HepG2 (cell line): ENCODE data around the gene TMEM253. TPM values are rescaled to one million over a fixed set of nuclear protein-coding genes. Genes with fewer than 3 reads are reported as not detected.

Experiments used
- FOSL1 ChIP-seq: sonication (generic); formaldehyde crosslinking; IDR thresholded peaks from 2 replicates; pipeline ENCODE4 v1.9.0; 2021; ENCODE audit warnings: missing genetic modification reagents, borderline replicate concordance
- KDM1A ChIP-seq: IDR thresholded peaks from 2 replicates; pipeline ENCODE4 v1.6.1; 2016; ENCODE audit warnings: missing compliant biosample characterization
- KLF9 ChIP-seq: IDR thresholded peaks from 2 replicates; pipeline ENCODE4 v1.6.1; 2016; ENCODE audit warnings: low read depth
- MTA1 ChIP-seq: sonication (generic); formaldehyde crosslinking; IDR thresholded peaks from 2 replicates; pipeline ENCODE4 v1.4.0; 2020; ENCODE audit warnings: missing genetic modification reagents, mild to moderate bottlenecking, borderline replicate concordance
- SOX5 ChIP-seq: IDR thresholded peaks from 2 replicates; pipeline ENCODE4 v1.6.1; 2016; ENCODE audit warnings: borderline replicate concordance
- SP5 ChIP-seq: IDR thresholded peaks from 2 replicates; pipeline ENCODE4 v1.6.1; 2016; ENCODE audit warnings: low read depth, borderline replicate concordance
- TEAD2 ChIP-seq: sonication (generic); formaldehyde crosslinking; IDR thresholded peaks from 2 replicates; pipeline ENCODE4 v1.9.0; 2021; ENCODE audit warnings: missing genetic modification reagents
- ZBTB39 ChIP-seq: sonication (generic); formaldehyde crosslinking; IDR thresholded peaks from 2 replicates; pipeline ENCODE4 v1.5.0; 2020; ENCODE audit warnings: missing genetic modification reagents
- ZBTB49 ChIP-seq: sonication (generic); formaldehyde crosslinking; IDR thresholded peaks from 2 replicates; pipeline ENCODE4 v1.4.0; 2020; ENCODE audit warnings: missing genetic modification reagents, borderline replicate concordance
- ZFYVE20 ChIP-seq: sonication (generic); formaldehyde crosslinking; IDR thresholded peaks from 2 replicates; pipeline ENCODE4 v1.8.0; 2023; ENCODE audit warnings: low read depth, mild to moderate bottlenecking, moderate library complexity, missing genetic modification reagents, borderline replicate concordance
- ZNF234 ChIP-seq: sonication (generic); formaldehyde crosslinking; conservative IDR thresholded peaks from 2 replicates; pipeline ENCODE4 v1.5.1; 2020; ENCODE audit warnings: mild to moderate bottlenecking, missing genetic modification reagents
- ZNF383 ChIP-seq: sonication (generic); formaldehyde crosslinking; IDR thresholded peaks from 2 replicates; pipeline ENCODE4 v1.4.0; 2020; ENCODE audit warnings: missing genetic modification reagents, mild to moderate bottlenecking, borderline replicate concordance
- polyA plus RNA-seq, 8 experiments: library from polyadenylated mRNA; depleted of rRNA in 3 of 8; stranded (reverse) in 7 of 8; unstranded in 1 of 8; fragments of >200 nt; fragmentation: Illumina TruSeq in 4 of 8; extraction: Trizol in 4 of 8; gene quantifications; 2 replicates each; pipeline versions ENCODE4 v1.2.1 to v1.2.3, GENCODE V29; 2011 to 2016; ENCODE audit warnings: low read depth in 4 of 8, missing spikeins in 1 of 8, mixed read lengths in 1 of 8; ENCODE audit not compliant: insufficient read depth in 1 of 8
- total RNA-seq, 5 experiments: library from RNA; depleted of rRNA; stranded (reverse); fragments of >200 nt; fragmentation: Illumina TruSeq; extraction: Trizol; gene quantifications; 2 replicates each; pipeline ENCODE4 v1.2.3, GENCODE V29; 2016; ENCODE audit warnings: low read depth in 1 of 5
- TF ChIP-seq, protein P1 (sequence below), 2 experiments: fragments of 450-650 bp in 1 of 2; sonication (generic) in 1 of 2; formaldehyde crosslinking in 1 of 2; IDR thresholded peaks; 2 replicates each; pipeline versions ENCODE4 v1.6.1 to v1.8.0; 2016 to 2022; ENCODE audit warnings: antibody characterized with exemption in 1 of 2, mild to moderate bottlenecking in 1 of 2, missing genetic modification reagents in 1 of 2
- TF ChIP-seq, protein P2 (sequence below): IDR thresholded peaks from 2 replicates; pipeline ENCODE4 v1.6.1; 2016; ENCODE audit warnings: control low read depth

TMEM253 gene
- total and polyA plus RNA-seq, 2 of the 13 experiments (the other 11 are each of a cell fraction or from before 2014, with no cell fraction given) = 0.29 to 0.45 TPM

- no peak for TF ChIP-seq ZNF234 (CRISPR knock-in tag)
- TF ChIP-seq KLF9 = 0 out of 2 replicates have a peak, but pooled peaks have one; percentile 31
- no peak for TF ChIP-seq MTA1 (CRISPR knock-in tag)
- TF ChIP-seq, protein P1, sequence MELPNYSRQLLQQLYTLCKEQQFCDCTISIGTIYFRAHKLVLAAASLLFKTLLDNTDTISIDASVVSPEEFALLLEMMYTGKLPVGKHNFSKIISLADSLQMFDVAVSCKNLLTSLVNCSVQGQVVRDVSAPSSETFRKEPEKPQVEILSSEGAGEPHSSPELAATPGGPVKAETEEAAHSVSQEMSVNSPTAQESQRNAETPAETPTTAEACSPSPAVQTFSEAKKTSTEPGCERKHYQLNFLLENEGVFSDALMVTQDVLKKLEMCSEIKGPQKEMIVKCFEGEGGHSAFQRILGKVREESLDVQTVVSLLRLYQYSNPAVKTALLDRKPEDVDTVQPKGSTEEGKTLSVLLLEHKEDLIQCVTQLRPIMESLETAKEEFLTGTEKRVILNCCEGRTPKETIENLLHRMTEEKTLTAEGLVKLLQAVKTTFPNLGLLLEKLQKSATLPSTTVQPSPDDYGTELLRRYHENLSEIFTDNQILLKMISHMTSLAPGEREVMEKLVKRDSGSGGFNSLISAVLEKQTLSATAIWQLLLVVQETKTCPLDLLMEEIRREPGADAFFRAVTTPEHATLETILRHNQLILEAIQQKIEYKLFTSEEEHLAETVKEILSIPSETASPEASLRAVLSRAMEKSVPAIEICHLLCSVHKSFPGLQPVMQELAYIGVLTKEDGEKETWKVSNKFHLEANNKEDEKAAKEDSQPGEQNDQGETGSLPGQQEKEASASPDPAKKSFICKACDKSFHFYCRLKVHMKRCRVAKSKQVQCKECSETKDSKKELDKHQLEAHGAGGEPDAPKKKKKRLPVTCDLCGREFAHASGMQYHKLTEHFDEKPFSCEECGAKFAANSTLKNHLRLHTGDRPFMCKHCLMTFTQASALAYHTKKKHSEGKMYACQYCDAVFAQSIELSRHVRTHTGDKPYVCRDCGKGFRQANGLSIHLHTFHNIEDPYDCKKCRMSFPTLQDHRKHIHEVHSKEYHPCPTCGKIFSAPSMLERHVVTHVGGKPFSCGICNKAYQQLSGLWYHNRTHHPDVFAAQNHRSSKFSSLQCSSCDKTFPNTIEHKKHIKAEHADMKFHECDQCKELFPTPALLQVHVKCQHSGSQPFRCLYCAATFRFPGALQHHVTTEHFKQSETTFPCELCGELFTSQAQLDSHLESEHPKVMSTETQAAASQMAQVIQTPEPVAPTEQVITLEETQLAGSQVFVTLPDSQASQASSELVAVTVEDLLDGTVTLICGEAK (IDR thresholded peaks at IDR 0.05) = no peak
- TF ChIP-seq, protein P1 (CRISPR knock-in tag; IDR thresholded peaks at IDR 0.05) = no peak
- TF ChIP-seq FOSL1 (CRISPR knock-in tag) = no peak
- no peak for TF ChIP-seq KDM1A
- TF ChIP-seq, protein P2, sequence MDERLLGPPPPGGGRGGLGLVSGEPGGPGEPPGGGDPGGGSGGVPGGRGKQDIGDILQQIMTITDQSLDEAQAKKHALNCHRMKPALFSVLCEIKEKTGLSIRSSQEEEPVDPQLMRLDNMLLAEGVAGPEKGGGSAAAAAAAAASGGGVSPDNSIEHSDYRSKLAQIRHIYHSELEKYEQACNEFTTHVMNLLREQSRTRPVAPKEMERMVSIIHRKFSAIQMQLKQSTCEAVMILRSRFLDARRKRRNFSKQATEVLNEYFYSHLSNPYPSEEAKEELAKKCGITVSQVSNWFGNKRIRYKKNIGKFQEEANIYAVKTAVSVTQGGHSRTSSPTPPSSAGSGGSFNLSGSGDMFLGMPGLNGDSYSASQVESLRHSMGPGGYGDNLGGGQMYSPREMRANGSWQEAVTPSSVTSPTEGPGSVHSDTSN = no peak
- TF ChIP-seq ZNF383 = no peak
- TF ChIP-seq TEAD2 = no peak
- TF ChIP-seq ZFYVE20 = no peak
- peak; percentile 35; the same call in 1 of the 2 replicates for TF ChIP-seq SP5 (CRISPR knock-in tag)
- no peak for TF ChIP-seq ZBTB49 (CRISPR knock-in tag)
- TF ChIP-seq SOX5 (CRISPR knock-in tag) = no peak
- TF ChIP-seq ZBTB39 (CRISPR knock-in tag) = no peak
Measured at GRCh38 chr14:21098076-21098891, 2.6 kb upstream of the TMEM253 start, which contains the start of gene ZNF219 (continued).
